HT1080 (cell line): ENCODE measurements around the gene MAN1C1. TPM values are rescaled to one million over a fixed set of nuclear protein-coding genes. Genes with fewer than 3 reads are reported as not detected.

Experiments
- total RNA-seq: library from RNA; depleted of rRNA; stranded (reverse); fragments of >200 nt; shearing (Covaris generic); gene quantifications from 2 replicates; pipeline ENCODE4 v1.2.3, GENCODE V29; 2014; rRNA removed

Gene MAN1C1
- total RNA-seq, 1 experiment from 2014 or later = not detected

Other genes with a start within 250 kb of the MAN1C1 start
- gene RHCE, start 196.0 kb upstream of the MAN1C1 start, total RNA-seq = 0.16 TPM in 1 of 2 replicates, not detected in the other
- gene MACO1, start 185.9 kb upstream of the MAN1C1 start, total RNA-seq = 10.5 and 10.7 TPM in 2 replicates
- gene LDLRAP1, start 73.2 kb upstream of the MAN1C1 start, total RNA-seq = 11.6 and 13.8 TPM in 2 replicates
- gene SELENON, start 183.4 kb downstream of the MAN1C1 start, total RNA-seq = 24.3 and 36.5 TPM in 2 replicates
- gene MTFR1L, start 203.2 kb downstream of the MAN1C1 start, total RNA-seq = 43.4 and 47.5 TPM in 2 replicates
- 12.8 and 15.8 TPM in 2 replicates for gene AUNIP, start 242.7 kb downstream of the MAN1C1 start, total RNA-seq